ENCODE measurements around the gene PGC.

PGC gene

DNA sequence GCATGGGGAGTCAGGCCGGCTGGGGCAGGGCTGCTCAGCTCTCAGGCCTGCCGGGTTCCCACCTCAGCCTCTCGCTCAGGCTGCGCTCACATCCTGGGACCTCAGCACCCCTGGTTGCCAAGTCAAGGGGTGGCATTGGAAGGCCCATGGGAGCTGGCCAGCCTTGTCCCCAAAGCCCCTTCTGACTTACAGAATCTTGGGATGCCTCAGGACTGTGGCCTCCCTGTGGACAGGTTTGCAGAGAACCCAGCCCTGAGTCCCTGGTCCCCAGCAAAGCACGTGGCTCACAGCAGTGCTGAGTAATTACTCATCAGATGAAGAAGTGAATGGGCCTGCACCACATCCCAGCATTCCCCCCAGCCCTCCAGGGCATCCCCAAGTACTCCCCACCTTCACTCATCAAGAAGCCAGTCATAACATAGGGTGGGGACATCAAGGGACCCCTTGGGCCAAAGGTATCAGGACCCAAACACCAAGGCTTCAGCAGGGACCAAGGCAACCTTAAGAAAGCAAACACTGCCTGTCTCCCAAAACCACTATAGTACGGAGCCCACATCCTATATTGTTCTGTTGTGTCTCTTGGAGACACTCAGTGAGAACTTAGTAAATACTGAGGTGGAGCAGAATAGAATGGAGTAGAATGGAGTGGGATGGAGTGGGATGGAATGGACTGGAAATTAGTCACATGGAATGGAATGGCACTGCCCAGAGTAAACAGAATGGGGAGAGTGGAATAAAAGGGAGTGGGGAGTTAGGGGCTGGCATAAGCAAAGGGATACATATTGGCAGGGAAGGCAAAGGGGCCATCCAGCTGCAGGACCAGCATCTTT, 3.6 kb downstream of the PGC start:
- no peak for DNase-seq

- no peak for DNase-seq
Observed at GRCh38 chr6:41741625-41742490, 5.3 kb downstream of the PGC start.

- DNase-seq, result no peak
Observed at GRCh38 chr6:41740366-41741162, 6.6 kb downstream of the PGC start.

DNA sequence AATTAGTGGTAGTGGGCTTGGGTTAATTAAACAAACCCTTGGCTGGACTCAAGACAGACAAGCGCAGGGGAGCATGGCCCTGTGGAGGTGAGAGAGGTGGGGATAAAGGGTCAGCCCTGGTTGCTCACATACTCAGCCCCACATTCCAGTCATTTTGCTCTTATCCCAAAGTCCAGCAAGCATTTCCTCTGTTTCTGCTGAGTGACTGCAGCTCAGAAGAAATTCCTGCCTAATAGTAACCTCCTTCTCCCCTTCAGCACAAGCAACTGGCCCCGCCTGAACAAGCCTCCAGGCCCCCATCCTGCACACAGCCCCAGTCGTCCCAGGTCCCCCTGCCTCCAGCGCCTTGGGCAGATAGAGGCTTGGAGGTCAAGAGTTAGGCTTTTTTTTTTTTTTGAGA, 8.2 kb downstream of the PGC start:
- no peak for DNase-seq

DNA sequence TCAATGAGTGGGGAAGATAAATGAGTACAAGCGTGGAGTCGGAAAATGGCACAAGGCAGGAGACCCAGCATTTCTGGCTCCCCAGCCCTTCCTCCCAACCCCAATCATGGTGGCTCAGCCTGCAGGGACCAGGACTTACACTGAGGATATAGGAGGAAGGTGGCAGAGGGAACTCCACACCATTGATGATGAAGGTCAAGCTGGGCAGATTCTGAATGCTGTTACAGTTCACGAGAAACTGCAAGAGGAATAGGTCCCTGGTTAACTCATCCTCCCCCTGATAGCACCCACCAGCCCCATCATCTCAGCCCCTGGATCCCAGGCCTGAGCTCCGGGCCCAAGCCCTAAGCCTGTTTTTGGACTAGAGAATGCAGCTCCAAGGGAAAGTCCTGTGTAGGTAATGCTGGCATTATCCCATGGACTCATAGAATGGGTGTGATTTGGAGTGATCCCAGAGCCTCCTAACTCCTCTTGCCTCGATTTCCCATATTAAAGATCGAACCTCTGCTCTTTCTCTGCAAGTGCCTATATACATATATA, 9.5 kb downstream of the PGC start:
- no peak for DNase-seq

- DNase-seq, result no peak
Observed at GRCh38 chr6:41736800-41737555, 10.2 kb downstream of the PGC start.

DNA sequence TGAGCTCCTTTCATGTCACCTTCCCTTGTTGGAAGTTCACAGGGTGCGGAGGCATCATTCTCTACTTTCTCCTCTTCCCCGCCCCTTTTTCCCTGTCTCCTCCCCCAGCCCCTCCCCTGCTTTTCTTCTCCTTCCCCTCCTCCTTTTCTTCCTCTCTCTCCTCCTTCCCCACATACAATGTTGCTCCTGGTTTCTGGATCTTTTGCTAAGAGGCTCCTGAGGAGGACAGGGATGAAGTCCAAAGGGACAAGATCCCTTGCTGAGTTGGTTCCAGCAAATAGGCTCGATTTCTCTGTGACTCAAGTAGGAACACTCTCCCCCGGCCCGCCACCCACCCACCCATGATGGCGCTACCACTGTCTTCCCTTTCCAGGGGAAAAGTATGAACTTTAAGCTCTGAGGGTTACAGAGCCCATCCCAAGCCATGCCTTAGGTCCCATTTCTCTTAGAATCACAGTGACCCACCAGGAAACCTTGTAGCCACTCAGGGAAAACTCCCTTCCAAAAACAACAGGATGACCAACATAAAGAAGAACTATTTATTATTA, 10.9 kb downstream of the PGC start:
- DNase-seq, result no peak

DNA sequence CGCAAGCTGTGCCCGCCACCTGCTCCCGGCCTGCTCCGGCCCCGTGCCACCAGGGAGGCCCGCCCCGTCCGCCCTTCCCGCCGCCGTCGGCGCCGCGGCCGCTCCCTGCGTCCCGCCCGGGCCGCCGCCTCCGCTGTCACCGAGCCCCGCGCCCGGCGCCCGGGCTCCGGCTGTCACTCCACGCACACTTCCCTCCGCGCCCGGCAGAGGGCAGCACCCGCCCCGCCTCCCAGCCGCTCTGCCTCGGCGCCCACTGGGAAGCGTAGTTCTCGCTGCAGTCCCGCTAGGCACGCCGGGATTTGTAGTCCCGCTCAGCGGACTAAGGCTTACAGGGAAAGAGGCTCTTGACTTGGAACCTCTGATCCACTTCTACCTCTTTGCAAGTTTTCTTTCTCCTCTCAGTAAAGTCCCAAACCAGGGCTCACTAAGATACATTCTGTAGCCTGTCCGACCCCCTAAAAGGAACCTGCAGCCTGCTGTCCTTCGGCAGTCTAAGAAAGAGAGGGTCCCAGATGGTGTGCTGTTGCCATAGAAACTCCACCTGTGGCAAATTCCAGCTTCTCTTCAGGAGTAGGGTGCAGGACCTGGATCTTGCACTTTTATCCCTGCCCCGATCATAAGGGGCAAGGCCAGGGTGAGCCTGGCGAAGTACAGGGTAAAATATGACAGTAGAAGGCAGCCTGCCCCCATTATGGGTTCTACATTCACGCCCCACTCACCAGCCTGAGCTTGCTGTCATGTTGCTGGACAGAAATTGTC, 11.6 kb downstream of the PGC start, which contains the start of gene TFEB:
Gene TFEB, minus strand, starts transcription at position 182 of the 759 bp plus-strand sequence. CDS start 44,395 bp downstream, outside the sequence.
- DNase-seq, result peak; percentile 96

DNA sequence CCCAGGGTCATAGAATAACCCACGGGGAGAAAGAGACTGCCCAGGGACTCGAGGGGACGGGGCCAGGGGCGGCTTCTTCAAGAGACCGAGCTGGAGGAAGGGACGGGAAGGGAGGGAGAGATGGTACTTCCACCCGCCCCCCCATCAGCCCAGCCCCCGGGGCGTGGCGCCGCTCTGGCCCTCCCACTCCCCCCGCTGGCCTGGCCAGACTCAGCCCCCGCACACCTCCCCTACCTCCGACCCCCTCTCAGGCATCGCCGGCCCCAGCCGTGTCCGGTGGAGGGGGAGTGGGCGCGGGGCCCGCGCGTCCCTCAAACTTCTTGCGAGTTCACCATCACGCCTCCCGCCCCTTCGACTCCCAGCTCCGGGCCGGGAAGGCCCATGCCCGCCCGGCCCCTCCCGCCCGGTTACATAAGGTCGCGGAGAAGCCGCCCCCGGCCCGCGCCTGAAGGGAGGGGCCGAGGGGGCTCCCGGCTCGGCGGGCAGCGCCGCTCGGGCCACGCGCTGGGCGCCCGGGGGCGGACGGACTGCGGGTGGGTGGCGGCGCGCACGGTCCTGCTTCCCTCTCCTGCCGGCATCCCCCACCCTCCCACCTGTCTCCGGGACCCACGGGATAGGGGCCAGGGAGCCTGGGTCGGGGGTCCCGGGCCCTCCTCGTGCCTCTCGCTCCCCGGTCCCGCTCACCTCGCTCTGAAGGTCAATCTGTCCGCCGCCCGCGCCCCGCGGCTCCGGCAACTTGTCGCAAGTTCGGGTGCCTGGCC, 12.4 kb downstream of the PGC start:
- DNase-seq, result peak; percentile 67

GRCh38 chr6:41733707-41734665, 13.2 kb downstream of the PGC start:
- DNase-seq, result peak; percentile 64

- DNase-seq, result no peak
Observed at GRCh38 chr6:41733360-41733706, 13.9 kb downstream of the PGC start.

DNA sequence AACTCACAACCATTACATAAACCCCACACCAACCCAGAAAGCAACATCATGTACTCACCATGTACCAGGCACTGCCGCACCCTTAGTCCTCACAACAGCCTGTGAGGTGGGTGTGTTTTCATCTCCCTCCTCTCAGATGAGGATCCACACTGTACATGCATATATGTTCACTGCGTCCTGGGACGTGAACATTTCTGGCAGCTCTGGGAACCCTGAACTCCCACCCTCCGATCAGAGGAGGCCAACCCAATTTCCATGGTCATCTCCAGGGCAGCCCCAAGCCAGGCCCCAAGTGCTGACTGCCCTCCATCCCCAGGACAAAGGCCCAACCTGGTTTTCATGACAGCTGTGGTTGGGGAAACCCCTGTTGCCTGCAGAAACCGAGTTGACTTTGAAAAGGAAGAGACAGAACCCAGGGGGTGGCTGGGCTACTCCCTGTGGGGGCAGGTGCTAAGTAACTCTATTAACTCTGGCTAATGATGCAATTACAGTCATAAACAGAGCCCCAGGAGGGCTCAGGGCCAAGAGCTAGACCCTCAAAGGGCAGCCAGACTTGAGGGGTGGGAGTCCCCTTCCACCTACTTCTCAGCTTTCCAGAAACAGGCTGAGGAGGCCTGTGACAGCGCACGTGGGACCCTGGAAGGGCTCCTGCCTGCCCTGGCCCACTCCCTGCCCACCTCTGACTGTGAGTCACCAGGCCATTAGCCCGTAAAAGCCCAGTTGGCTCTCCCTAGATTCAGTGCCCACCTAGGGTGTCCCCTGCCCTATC, 14.4 kb downstream of the PGC start:
- DNase-seq, result peak; percentile 58

DNA sequence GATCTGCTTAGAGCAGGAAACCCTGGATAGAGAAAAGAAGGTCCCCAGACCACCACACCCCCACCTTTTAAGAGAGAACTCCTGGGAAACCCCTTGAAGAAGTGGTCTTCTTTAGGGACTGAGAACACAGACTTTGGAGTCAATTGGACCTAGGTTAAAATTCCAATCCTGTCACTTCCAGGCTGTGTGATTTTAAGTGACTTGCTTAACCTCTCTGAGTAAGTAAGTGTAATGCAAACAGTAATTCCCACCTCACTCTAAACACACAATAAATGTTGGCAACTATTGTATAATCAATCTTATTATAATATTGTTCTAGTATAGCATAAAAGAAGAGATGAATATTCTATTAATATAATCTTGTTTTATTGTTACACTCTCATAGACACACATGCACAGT, 15.0 kb downstream of the PGC start:
- DNase-seq, result no peak

DNA sequence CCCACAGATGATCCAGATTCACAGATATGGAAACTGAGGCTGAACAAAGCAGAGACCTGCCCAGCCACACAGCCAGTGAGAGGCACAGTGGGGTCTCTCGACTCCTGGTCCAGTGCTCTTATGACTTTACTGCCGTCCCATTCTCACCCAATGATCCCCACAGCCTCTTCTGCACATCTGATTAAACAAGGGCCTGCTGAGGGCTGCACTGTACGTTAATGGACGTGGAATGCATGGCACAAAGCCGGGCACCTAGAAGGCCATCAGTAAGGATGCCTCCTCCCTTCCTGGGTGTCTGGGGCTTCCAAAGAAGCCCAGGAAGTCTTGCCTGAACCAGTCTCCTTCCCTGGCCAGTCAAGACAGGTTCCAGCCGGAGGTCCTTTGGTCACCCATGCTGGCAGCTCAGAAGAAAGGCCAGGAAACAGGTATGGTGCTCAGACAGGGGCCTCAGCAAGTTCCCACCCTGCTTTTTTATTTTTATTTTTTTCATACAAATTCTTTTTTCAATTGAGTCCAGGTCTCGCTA, 15.6 kb downstream of the PGC start:
- DNase-seq, result no peak

- no peak for DNase-seq
Observed at GRCh38 chr6:41730531-41731436, 16.4 kb downstream of the PGC start.

DNA sequence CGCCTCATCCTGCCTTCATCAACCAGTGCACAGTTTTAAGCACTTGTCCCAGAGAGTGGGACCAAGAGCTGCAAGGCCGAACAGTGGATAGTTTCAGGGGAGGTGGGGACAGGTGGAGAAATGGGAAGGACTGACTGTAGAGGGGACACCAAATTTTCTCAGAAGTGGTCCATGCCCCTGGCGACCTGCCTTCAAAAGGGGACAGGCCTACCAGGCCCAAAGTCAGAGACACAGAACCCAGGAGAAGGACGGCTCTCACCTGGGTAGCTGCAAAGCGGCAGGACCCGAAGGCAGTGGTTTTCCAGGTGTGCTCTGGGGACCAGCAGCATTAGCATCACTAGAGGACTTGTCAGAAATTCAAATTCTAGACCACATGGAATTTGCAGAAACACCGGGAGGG, 17.6 kb downstream of the PGC start:
- DNase-seq, result no peak

DNA sequence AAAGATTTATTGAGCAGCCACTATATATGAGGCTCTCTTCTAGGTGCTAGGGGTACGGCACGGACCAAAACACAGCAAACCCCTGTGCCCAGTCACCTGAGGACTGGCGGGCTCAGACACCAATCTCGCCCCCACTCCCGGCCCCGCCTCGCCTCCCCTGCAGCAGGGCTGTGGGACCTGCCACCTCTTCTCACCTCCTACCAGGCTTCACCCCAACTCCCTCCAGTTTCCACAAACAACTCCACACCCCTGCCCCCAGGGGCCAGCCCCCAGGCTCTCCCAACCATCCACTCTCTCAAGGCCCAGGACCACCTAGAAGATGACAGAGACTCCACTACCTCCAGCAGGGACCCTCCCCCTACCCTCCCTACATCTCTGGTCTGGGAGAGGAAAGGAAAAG, 18.2 kb downstream of the PGC start:
- DNase-seq, result no peak

Data from activated CD8-positive, alpha-beta memory T cell treated with anti-CD3 and anti-CD28 coated beads, Interleukin-2, amount 50 U/mL, for 4 hours (primary cell).